Stimulated activated CD8-positive, alpha-beta memory T cell treated with anti-CD3 and anti-CD28 coated beads, Interleukin-12 subunit alpha, Interleukin-12 subunit beta, amount 100 ng/mL, for 24 hours (primary cell): Measurements from ENCODE around the gene MYLK.

Experiments
- DNase-seq: peaks from one replicate; pipeline ENCODE4 v3.0.0-alpha.2; 2020; ENCODE audit errors: extremely low read depth

The MYLK gene

GRCh38 chr3:123773681-123774431 is 110.3 kb downstream of the MYLK start:
- no peak for DNase-seq

- no peak for DNase-seq
These were observed 114.8 kb downstream of the MYLK start for GRCh38 chr3:123769356-123769743.

GRCh38 chr3:123768480-123769355 is 115.4 kb downstream of the MYLK start:
- DNase-seq, result no peak

- no peak for DNase-seq
These were observed 116.4 kb downstream of the MYLK start for GRCh38 chr3:123767564-123768292.

- no peak for DNase-seq
These were observed 117.1 kb downstream of the MYLK start for GRCh38 chr3:123767009-123767372.

GRCh38 chr3:123766193-123767008 is 117.7 kb downstream of the MYLK start:
- DNase-seq, result no peak

GRCh38 chr3:123765475-123766128 is 118.5 kb downstream of the MYLK start:
- DNase-seq, result no peak

GRCh38 chr3:123764647-123765046 is 119.5 kb downstream of the MYLK start:
- no peak for DNase-seq

GRCh38 chr3:123762805-123763204 is 121.3 kb downstream of the MYLK start:
- no peak for DNase-seq

GRCh38 chr3:123760817-123761216 is 123.3 kb downstream of the MYLK start:
- DNase-seq, result no peak

- DNase-seq, result no peak
These were observed 124.3 kb downstream of the MYLK start for GRCh38 chr3:123759871-123760270.

- DNase-seq, result no peak
These were observed 124.8 kb downstream of the MYLK start for GRCh38 chr3:123759311-123759710.

- no peak for DNase-seq
These were observed 126.0 kb downstream of the MYLK start for GRCh38 chr3:123758081-123758564.

- no peak for DNase-seq
These were observed 126.7 kb downstream of the MYLK start for GRCh38 chr3:123757281-123757940.

GRCh38 chr3:123755501-123755900 is 128.6 kb downstream of the MYLK start:
- no peak for DNase-seq

GRCh38 chr3:123755085-123755484 is 129.0 kb downstream of the MYLK start:
- DNase-seq, result no peak

GRCh38 chr3:123753286-123753685 is 130.8 kb downstream of the MYLK start:
- no peak for DNase-seq

GRCh38 chr3:123752228-123752627 is 131.9 kb downstream of the MYLK start:
- DNase-seq, result no peak

- no peak for DNase-seq
These were observed 132.7 kb downstream of the MYLK start for GRCh38 chr3:123751433-123751832.
